CD4-positive, CD25-positive, alpha-beta regulatory T cell (primary cell): ENCODE measurements around the gene WASL. TPM values are rescaled to one million over a fixed set of nuclear protein-coding genes. Genes with fewer than 3 reads are reported as not detected.
"Not testable (repeated sequence)": the region's sequence is repeated elsewhere in the genome, so short reads cannot be mapped to it uniquely, and the experiment has no call there.

ENCODE experiments used
- ATAC-seq, 2 donors: fragments of 150-1000 bp; cut with Tn5 transposase; one replicate each; pipeline ENCODE4 v1.10.0; 2021; ENCODE audit warnings: low read depth in 2 of 2, moderate number of reproducible peaks in 2 of 2, moderate library complexity in 1 of 2
- DNase-seq, 3 donors: peaks; one replicate each; pipeline versions ENCODE4 v3.0.0 to v3.0.0-alpha.2; 2012 to 2022; ENCODE audit warnings: mixed read lengths in 1 of 3
- H3K27ac ChIP-seq: one replicate; pipeline ENCODE4 v1.7.0; 2013; ENCODE audit warnings: mild to moderate bottlenecking, low read length; ENCODE audit not compliant: insufficient read depth, poor library complexity, severe bottlenecking
- H3K27me3 ChIP-seq: one replicate; pipeline ENCODE4 v1.7.0; 2013; ENCODE audit warnings: low read length; ENCODE audit not compliant: control insufficient read depth, insufficient read depth
- H3K36me3 ChIP-seq: one replicate; pipeline ENCODE4 v1.7.0; 2013; ENCODE audit warnings: mild to moderate bottlenecking, low read length, moderate library complexity; ENCODE audit not compliant: control insufficient read depth, insufficient read depth
- H3K4me1 ChIP-seq: 2 replicates; pipeline ENCODE4 v1.7.0; 2013; ENCODE audit warnings: mild to moderate bottlenecking, low read length; ENCODE audit not compliant: insufficient read depth, control insufficient read depth, poor library complexity, severe bottlenecking
- H3K4me3 ChIP-seq: one replicate; pipeline ENCODE4 v1.7.0; 2013; ENCODE audit warnings: low read depth, mild to moderate bottlenecking, low read length, moderate library complexity
- H3K9me3 ChIP-seq, 2 experiments: 1 replicate in 1 of 2; 2 replicates in 1 of 2; pipeline ENCODE4 v1.7.0; 2013; ENCODE audit warnings: low read length in 2 of 2, mild to moderate bottlenecking in 1 of 2, moderate library complexity in 1 of 2; ENCODE audit not compliant: control insufficient read depth in 2 of 2
- H3K27ac Mint-ChIP-seq, 3 donors: one replicate each; pipeline ENCODE4 v1.8.0; 2020 to 2022; ENCODE audit warnings: mild to moderate bottlenecking in 3 of 3, mixed read lengths in 3 of 3, moderate library complexity in 2 of 3
- H3K27me3 Mint-ChIP-seq: one replicate; pipeline ENCODE4 v1.8.0; 2022; ENCODE audit warnings: mild to moderate bottlenecking, mixed read lengths
- H3K36me3 Mint-ChIP-seq: one replicate; pipeline ENCODE4 v1.8.0; 2020; ENCODE audit warnings: mixed read lengths
- H3K4me1 Mint-ChIP-seq, 4 donors: one replicate each; pipeline ENCODE4 v1.8.0; 2020 to 2022; ENCODE audit warnings: mixed read lengths in 4 of 4, mild to moderate bottlenecking in 1 of 4
- H3K4me3 Mint-ChIP-seq, 4 donors: one replicate each; pipeline ENCODE4 v1.8.0; 2020 to 2022; ENCODE audit warnings: mild to moderate bottlenecking in 4 of 4, mixed read lengths in 4 of 4, moderate library complexity in 3 of 4
- H3K9me3 Mint-ChIP-seq, 7 donors: one replicate each; pipeline ENCODE4 v1.8.0; 2020 to 2022; ENCODE audit warnings: mixed read lengths in 7 of 7, mild to moderate bottlenecking in 3 of 7, moderate library complexity in 2 of 7
- polyA plus RNA-seq, 4 donors: library from polyadenylated mRNA; unstranded; fragments of 300-500 nt; fragmentation: Illumina TruSeq; gene quantifications; one replicate each; pipeline ENCODE4 v1.2.3, GENCODE V29; 2021
- total RNA-seq: library from RNA; stranded (reverse); gene quantifications from one replicate; pipeline ENCODE4 v1.2.3, GENCODE V29; 2022

The WASL gene
- total and polyA plus RNA-seq, 5 donors from 2014 or later, result 1.4 to 10.2 (median 1.9) TPM

- Mint-ChIP-seq H3K36me3 (no peaks in the 10 kb centered on the region), H3K4me1 (peaks cover 35 to 78% (median 62%) of the 10 kb centered on the region in 4 donors), H3K27ac (no peak overlapping the region), H3K9me3 (no peaks in the 10 kb centered on the region), H3K4me3 (peak overlapping the region in 3 of 4 donors; percentile 8 to 64 (median 29)), H3K27me3 (no peaks in the 10 kb centered on the region)
- no peak overlapping the region for H3K27ac ChIP-seq
- ATAC-seq, result no peak
- H3K27me3 ChIP-seq, result no peaks in the 10 kb centered on the region
- no peaks in the 10 kb centered on the region for H3K9me3 ChIP-seq
- no peak for DNase-seq
- H3K36me3 ChIP-seq, result no peaks in the 10 kb centered on the region
- peak overlapping the region; percentile 28 for H3K4me3 ChIP-seq
- peaks cover 38% of the 10 kb centered on the region for H3K4me1 ChIP-seq
Measured at GRCh38 chr7:123744416-123744815, 4.4 kb downstream of the WASL start.

- no peak overlapping the region for H3K27ac ChIP-seq
- no peaks in the 10 kb centered on the region for H3K27me3 ChIP-seq
- ATAC-seq, result no peak
- Mint-ChIP-seq H3K36me3 (peaks cover 5% of the 10 kb centered on the region), H3K27me3 (no peaks in the 10 kb centered on the region), H3K4me1 (peaks cover 43 to 72% (median 60%) of the 10 kb centered on the region in 4 donors), H3K27ac (no peak overlapping the region), H3K4me3 (no peak overlapping the region), H3K9me3 (peaks cover 0 to 4% (median 0%) of the 10 kb centered on the region in 7 donors)
- H3K4me3 ChIP-seq, result no peak overlapping the region
- H3K36me3 ChIP-seq, result no peaks in the 10 kb centered on the region
- no peaks in the 10 kb centered on the region for H3K9me3 ChIP-seq
- no peak for DNase-seq
- H3K4me1 ChIP-seq, result peaks cover 24% of the 10 kb centered on the region
Measured at GRCh38 chr7:123741940-123742339, 6.9 kb downstream of the WASL start.

- ATAC-seq (no peak), DNase-seq (no peak)
- peaks cover 9% of the 10 kb centered on the region for H3K4me1 ChIP-seq
- H3K36me3 Mint-ChIP-seq, result peaks cover 17% of the 10 kb centered on the region
- peaks cover 29 to 56% (median 41%) of the 10 kb centered on the region in 4 donors for H3K4me1 Mint-ChIP-seq
- H3K9me3 Mint-ChIP-seq, result peaks cover 2 to 19% (median 6%) of the 10 kb centered on the region in 7 donors
- no peaks in the 10 kb centered on the region for H3K27me3 ChIP-seq
- no peak overlapping the region for H3K4me3 ChIP-seq
- no peak overlapping the region for H3K4me3 Mint-ChIP-seq
- no peak overlapping the region for H3K27ac Mint-ChIP-seq
- H3K27me3 Mint-ChIP-seq, result no peaks in the 10 kb centered on the region
- H3K36me3 ChIP-seq, result no peaks in the 10 kb centered on the region
- no peak overlapping the region for H3K27ac ChIP-seq
- H3K9me3 ChIP-seq, result peaks cover 10 to 16% of the 10 kb centered on the region in 2 experiments
Measured at GRCh38 chr7:123738808-123739207, 10.0 kb downstream of the WASL start.

- ATAC-seq (no peak), DNase-seq (no peak)
- Histone ChIP-seq H3K36me3 (no peaks in the 10 kb centered on the region), H3K27me3 (no peaks in the 10 kb centered on the region), H3K4me3 (no peak overlapping the region), H3K4me1 (peaks cover 7% of the 10 kb centered on the region), H3K9me3 (peaks cover 11 to 16% of the 10 kb centered on the region in 2 experiments), H3K27ac (no peak overlapping the region)
- peaks cover 2 to 21% (median 7%) of the 10 kb centered on the region in 7 donors for H3K9me3 Mint-ChIP-seq
- peaks cover 29 to 56% (median 41%) of the 10 kb centered on the region in 4 donors for H3K4me1 Mint-ChIP-seq
- no peaks in the 10 kb centered on the region for H3K27me3 Mint-ChIP-seq
- no peak overlapping the region for H3K4me3 Mint-ChIP-seq
- no peak overlapping the region for H3K27ac Mint-ChIP-seq
- H3K36me3 Mint-ChIP-seq, result peaks cover 21% of the 10 kb centered on the region
Measured at GRCh38 chr7:123738356-123738755, 10.4 kb downstream of the WASL start.

- H3K4me1 ChIP-seq, H3K4me3 ChIP-seq, H3K4me3 Mint-ChIP-seq, H3K27ac Mint-ChIP-seq, DNase-seq, H3K27me3 ChIP-seq, ATAC-seq, H3K27me3 Mint-ChIP-seq, H3K27ac ChIP-seq, H3K36me3 ChIP-seq: not testable (repeated sequence)
- peaks cover 15 to 22% of the 10 kb centered on the region in 2 experiments for H3K9me3 ChIP-seq
- Mint-ChIP-seq H3K9me3 (peaks cover 2 to 29% (median 8%) of the 10 kb centered on the region in 7 donors), H3K36me3 (peaks cover 31% of the 10 kb centered on the region), H3K4me1 (peaks cover 33 to 57% (median 44%) of the 10 kb centered on the region in 4 donors)
Measured at GRCh38 chr7:123737168-123737674, 11.6 kb downstream of the WASL start.

- Histone ChIP-seq H3K9me3 (peaks cover 15 to 22% of the 10 kb centered on the region in 2 experiments), H3K27me3 (no peaks in the 10 kb centered on the region), H3K36me3 (no peaks in the 10 kb centered on the region), H3K4me1 (peaks cover 3% of the 10 kb centered on the region), H3K4me3 (no peak overlapping the region), H3K27ac (no peak overlapping the region)
- peaks cover 31% of the 10 kb centered on the region for H3K36me3 Mint-ChIP-seq
- H3K27ac Mint-ChIP-seq, result peak overlapping the region in 1 of 3 donors; percentile 84
- peaks cover 2 to 33% (median 9%) of the 10 kb centered on the region in 7 donors for H3K9me3 Mint-ChIP-seq
- DNase-seq, result no peak
- H3K4me3 Mint-ChIP-seq, result peak overlapping the region in 1 of 4 donors; percentile 5
- H3K27me3 Mint-ChIP-seq, result no peaks in the 10 kb centered on the region
- ATAC-seq, result no peak
- peaks cover 40 to 63% (median 50%) of the 10 kb centered on the region in 4 donors for H3K4me1 Mint-ChIP-seq
Measured at GRCh38 chr7:123735539-123735938, 13.3 kb downstream of the WASL start.

- H3K4me1 Mint-ChIP-seq, result peaks cover 43 to 55% (median 50%) of the 10 kb centered on the region in 4 donors
- peaks cover 34% of the 10 kb centered on the region for H3K36me3 Mint-ChIP-seq
- Histone ChIP-seq H3K27ac (no peak overlapping the region), H3K4me1 (no peaks in the 10 kb centered on the region), H3K36me3 (no peaks in the 10 kb centered on the region), H3K27me3 (no peaks in the 10 kb centered on the region), H3K4me3 (no peak overlapping the region), H3K9me3 (peaks cover 15 to 22% of the 10 kb centered on the region in 2 experiments)
- H3K27me3 Mint-ChIP-seq, result no peaks in the 10 kb centered on the region
- peaks cover 2 to 33% (median 9%) of the 10 kb centered on the region in 7 donors for H3K9me3 Mint-ChIP-seq
- peak overlapping the region in 2 of 4 donors; percentile 25 to 51 for H3K4me3 Mint-ChIP-seq
- ATAC-seq, result no peak
- DNase-seq, result no peak
- no peak overlapping the region for H3K27ac Mint-ChIP-seq
Measured at GRCh38 chr7:123734498-123734897, 14.3 kb downstream of the WASL start.
